ENCODE measurements around the gene PPP2R2B.

Gene PPP2R2B

DNA sequence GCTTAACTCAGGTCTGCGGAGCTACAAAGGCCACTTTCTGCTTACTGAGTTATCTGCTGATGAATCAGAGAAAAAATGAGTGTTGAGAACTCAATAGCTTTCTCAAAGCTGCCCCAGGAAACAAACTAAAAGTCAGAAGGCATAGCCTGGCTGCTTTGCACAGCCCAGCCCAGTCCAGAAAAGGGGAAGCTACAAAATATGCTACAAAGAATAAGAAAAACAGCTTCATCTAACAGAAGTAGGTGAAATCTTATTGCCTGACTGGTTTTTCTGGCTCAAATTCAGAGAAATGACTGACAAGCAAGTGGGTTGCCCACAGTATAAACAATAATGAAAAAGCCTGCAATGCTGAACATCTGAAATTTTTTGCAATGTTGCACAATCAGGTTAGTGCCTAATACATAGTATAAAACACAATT lies 156.2 kb downstream of the PPP2R2B start:
- H3K4me3 ChIP-seq (ENCODE audit: low read depth, low read length) = no peak overlapping the region
- peak; percentile 1 for DNase-seq (ENCODE audit: low read depth)
- TF ChIP-seq MYC (IDR thresholded peaks at IDR 0.05; ENCODE audit: low read depth, low read length) (no peak), POLR2A (IDR thresholded peaks at IDR 0.05; ENCODE audit: extremely low read depth, insufficient read length) (no peak)
- TF ChIP-seq, protein P1, sequence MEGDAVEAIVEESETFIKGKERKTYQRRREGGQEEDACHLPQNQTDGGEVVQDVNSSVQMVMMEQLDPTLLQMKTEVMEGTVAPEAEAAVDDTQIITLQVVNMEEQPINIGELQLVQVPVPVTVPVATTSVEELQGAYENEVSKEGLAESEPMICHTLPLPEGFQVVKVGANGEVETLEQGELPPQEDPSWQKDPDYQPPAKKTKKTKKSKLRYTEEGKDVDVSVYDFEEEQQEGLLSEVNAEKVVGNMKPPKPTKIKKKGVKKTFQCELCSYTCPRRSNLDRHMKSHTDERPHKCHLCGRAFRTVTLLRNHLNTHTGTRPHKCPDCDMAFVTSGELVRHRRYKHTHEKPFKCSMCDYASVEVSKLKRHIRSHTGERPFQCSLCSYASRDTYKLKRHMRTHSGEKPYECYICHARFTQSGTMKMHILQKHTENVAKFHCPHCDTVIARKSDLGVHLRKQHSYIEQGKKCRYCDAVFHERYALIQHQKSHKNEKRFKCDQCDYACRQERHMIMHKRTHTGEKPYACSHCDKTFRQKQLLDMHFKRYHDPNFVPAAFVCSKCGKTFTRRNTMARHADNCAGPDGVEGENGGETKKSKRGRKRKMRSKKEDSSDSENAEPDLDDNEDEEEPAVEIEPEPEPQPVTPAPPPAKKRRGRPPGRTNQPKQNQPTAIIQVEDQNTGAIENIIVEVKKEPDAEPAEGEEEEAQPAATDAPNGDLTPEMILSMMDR (IDR thresholded peaks at IDR 0.05; ENCODE audit: low read depth, low read length) = no peak
- TF ChIP-seq, protein P2, sequence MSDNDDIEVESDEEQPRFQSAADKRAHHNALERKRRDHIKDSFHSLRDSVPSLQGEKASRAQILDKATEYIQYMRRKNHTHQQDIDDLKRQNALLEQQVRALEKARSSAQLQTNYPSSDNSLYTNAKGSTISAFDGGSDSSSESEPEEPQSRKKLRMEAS (IDR thresholded peaks at IDR 0.05; ENCODE audit: low read depth, low read length) = no peak

DNA sequence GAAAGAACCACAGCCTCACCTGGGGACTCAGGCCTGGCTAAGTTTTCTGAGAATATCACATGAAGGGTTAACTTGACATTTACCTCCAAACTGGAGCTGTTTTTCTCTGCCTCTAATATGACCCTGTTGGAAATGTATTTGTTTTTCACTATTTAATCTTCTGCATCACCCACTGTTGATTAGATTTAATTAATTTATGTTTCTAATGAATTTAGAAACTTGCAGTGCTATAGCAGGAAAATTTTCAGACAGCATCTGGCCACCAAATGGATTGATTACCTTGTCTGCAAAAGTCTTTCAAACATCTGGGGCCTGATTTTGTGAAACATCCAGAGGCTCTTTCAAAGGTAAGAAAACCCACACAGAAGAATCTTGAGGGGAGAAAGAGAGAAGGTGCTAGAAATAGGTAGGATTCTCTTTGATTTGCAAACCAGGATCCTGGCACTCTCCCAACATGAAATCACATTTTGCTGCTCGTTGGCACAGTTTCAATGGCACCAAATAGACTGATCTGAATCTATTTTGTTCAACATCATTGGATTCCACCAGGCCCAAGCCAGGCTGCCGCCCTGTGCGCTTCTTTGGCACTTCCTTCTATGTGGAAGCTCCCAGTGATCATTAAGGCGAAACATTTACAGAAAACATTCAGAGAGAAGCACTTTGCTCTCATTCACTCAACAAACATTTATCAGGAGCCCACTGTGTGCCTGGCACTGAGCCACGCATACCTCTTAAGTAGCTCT lies 157.3 kb downstream of the PPP2R2B start:
- TF ChIP-seq, protein P2 (IDR thresholded peaks at IDR 0.05; ENCODE audit: low read depth, low read length) = no peak
- TF ChIP-seq, protein P1 (IDR thresholded peaks at IDR 0.05; ENCODE audit: low read depth, low read length) = no peak
- TF ChIP-seq MYC (IDR thresholded peaks at IDR 0.05; ENCODE audit: low read depth, low read length) (no peak), POLR2A (IDR thresholded peaks at IDR 0.05; ENCODE audit: extremely low read depth, insufficient read length) (no peak)
- no peak for DNase-seq (ENCODE audit: low read depth)
- no peak overlapping the region for H3K4me3 ChIP-seq (ENCODE audit: low read depth, low read length)

DNA sequence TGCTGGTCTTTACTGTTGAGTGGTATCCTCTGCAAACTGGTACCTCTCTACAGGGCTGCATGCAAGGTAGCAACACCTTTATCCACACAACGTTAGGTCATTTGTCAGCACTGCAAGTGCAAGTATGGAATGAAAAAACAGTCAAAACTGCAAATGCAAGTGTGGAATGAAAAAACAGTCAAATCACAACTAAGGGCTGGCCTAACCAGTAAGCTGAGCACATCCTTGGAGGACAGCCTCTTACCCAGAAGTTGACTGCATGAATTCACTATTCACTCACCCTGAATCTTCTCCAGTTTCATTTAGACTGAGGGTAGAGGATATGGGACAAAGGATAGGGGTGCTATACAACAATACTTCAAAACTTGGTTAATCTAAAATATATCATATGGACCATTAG lies 158.4 kb downstream of the PPP2R2B start:
- H3K4me3 ChIP-seq (ENCODE audit: low read depth, low read length) = no peak overlapping the region
- DNase-seq (ENCODE audit: low read depth) = no peak
- TF ChIP-seq MYC (IDR thresholded peaks at IDR 0.05; ENCODE audit: low read depth, low read length) (no peak), POLR2A (IDR thresholded peaks at IDR 0.05; ENCODE audit: extremely low read depth, insufficient read length) (no peak)
- TF ChIP-seq, protein P2 (IDR thresholded peaks at IDR 0.05; ENCODE audit: low read depth, low read length) = no peak
- TF ChIP-seq, protein P1 (IDR thresholded peaks at IDR 0.05; ENCODE audit: low read depth, low read length) = no peak

DNA sequence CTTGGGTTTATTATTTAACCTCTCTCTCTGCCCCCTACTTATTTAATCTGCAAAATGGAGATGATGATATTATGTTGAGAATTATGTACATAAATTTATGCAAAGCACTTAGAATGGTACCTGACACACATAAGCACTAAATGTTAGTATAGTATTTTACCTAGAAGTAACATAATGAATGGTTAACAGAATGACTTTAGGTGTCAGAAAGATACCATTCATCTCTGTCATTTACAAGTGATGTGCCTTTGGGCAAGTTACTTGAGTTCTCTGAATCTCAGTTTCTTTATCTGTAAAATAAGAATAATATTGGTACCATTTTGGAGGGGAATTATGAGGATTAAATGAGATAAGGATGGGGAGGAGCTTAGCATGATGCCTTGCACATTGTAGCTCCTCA lies 159.4 kb downstream of the PPP2R2B start:
- no peak for TF ChIP-seq MYC (IDR thresholded peaks at IDR 0.05; ENCODE audit: low read depth, low read length)
- TF ChIP-seq, protein P2 (IDR thresholded peaks at IDR 0.05; ENCODE audit: low read depth, low read length) = no peak
- no peak for TF ChIP-seq POLR2A (IDR thresholded peaks at IDR 0.05; ENCODE audit: extremely low read depth, insufficient read length)
- TF ChIP-seq, protein P1 (IDR thresholded peaks at IDR 0.05; ENCODE audit: low read depth, low read length) = no peak
- H3K4me3 ChIP-seq (ENCODE audit: low read depth, low read length) = no peak overlapping the region
- no peak for DNase-seq (ENCODE audit: low read depth)

DNA sequence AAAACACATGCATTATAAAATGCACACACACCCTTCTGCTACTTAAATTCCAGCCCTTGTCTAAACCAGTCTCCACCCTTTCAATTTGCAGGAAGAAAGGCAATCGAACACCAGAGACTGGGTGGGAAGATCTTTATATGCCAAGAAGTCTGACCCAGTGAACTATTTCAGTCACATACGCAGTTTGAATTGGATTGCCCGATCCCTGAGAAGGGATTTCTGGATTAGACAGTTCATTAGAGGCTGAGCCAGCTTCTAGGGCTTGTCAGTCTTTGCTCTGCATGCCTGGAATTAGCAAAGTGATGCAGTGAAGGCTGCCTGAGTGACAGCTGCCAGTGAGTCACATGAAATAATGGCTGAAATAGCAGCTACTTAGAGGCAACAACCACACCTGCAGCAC lies 159.9 kb downstream of the PPP2R2B start:
- DNase-seq (ENCODE audit: low read depth) = no peak
- TF ChIP-seq, protein P1 (IDR thresholded peaks at IDR 0.05; ENCODE audit: low read depth, low read length) = no peak
- no peak for TF ChIP-seq MYC (IDR thresholded peaks at IDR 0.05; ENCODE audit: low read depth, low read length)
- TF ChIP-seq POLR2A (IDR thresholded peaks at IDR 0.05; ENCODE audit: extremely low read depth, insufficient read length) = no peak
- TF ChIP-seq, protein P2 (IDR thresholded peaks at IDR 0.05; ENCODE audit: low read depth, low read length) = no peak
- no peak overlapping the region for H3K4me3 ChIP-seq (ENCODE audit: low read depth, low read length)
